GM19035 (cell line): Measurements from ENCODE around the gene CD247.

Experiments used
- ATAC-seq: cut with Tn5 transposase; IDR thresholded peaks from one replicate; pipeline ENCODE4 v1.9.1; 2021; ENCODE audit not compliant: unreplicated experiment

The CD247 gene

DNA sequence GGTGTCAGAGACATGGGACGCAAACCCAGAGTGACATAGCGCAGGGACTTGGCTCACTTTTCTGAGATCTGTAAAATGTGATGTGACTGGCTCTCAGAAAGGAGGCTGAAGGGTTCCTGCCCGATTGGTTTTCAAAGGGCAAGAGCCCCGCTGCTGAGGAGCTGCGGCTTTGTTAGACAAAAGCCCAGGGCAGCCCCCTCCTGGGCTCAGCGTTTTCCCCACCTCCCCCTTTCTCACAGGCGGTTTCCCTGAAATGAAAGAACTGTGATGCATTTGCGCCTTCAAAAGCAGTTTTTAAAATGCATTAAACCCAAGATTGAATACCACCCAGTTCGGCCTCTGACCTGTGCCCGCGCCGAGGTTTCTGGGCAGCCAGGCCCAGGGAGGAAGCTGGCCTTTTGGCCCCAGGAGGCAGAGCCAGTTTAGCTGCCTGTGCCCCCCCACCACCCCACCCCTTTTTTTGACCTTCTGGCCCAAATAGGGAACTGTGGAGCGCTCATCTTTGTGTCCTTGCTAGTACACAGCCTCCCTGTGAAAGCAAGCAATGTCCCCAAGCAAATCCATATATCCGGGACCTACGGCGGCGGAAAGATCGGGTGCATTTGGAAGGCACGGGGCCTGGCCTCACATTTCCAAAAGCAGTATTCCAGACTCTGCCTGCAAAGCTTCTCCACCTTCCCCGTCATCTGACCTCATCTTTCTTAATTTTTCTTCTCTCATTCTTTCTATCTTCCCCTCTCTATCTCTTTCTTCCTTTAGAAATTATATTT is 28.6 kb downstream of the CD247 start:
- ATAC-seq = no peak

DNA sequence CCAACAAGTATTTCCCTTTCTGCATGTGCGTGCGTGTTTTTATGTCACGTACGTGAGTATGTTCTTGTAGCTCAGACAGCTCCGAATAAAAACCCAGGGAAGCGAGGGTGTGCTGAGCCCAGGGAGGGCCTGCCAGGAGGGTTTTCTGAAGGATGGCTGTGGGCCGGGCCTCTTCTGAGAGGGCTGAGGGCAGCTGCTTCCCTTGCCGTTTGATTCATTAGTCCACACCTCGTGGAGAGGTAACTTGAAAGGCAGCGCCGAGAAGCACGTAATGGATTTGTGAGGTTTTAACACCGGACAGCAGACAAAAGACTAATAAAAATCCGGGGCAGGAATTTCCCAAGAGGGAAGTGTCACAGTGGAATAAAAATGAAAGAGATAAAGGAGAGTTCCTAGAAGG is 29.5 kb downstream of the CD247 start:
- ATAC-seq = no peak

DNA sequence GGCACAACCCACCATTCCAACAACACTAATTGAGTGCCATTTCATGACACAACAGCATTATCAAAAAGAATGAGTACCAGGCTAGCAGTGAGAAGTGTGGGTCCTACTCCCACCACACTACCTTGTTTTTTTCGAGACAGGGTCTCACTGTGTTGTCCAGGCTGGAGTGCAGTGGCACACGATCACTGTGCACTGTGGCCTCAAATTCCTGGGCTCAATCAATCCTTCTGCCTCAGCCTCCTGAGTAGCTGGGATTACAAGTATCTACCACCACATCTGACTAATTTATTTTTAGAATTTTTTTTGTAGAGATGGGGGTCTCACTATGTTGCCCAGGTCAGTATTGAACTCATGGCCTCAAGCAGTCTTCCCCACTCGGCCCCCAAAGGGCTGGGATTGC is 30.7 kb downstream of the CD247 start:
- no peak for ATAC-seq

DNA sequence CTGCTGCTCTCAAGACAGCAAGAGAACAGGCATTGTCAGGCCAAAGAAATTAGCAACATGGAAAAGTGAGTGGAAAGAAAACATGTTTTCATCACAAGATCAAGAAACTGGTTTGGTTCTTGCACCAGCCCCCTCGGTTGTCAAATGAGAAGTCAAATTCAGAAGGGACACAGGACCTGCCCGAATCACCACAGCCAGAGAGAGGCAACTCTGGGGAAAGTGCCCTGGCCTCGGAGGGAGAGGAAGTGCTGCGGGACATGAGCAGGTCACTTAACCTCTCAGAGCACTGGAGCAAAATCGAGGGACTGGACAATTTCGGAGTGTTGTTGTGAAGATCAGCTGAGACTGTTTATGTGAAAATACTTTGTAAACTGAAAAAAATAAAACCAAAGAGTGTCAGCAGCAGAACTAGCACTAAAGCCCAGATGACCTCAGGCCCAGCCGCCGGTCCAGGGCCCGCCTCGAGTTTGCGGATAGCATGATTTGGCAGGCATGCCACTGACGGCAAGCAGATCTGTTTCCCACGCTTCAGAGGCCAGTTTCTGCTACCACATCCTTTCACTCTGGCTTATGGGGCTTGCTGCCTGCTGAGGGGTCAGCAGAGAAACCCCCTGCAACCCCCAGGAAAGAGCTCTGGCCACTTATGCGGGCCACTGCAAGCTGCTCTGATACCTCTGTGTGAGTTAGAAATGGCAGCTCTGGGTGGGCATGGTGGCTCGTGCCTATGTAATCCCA is 32.1 kb downstream of the CD247 start:
- ATAC-seq = no peak

DNA sequence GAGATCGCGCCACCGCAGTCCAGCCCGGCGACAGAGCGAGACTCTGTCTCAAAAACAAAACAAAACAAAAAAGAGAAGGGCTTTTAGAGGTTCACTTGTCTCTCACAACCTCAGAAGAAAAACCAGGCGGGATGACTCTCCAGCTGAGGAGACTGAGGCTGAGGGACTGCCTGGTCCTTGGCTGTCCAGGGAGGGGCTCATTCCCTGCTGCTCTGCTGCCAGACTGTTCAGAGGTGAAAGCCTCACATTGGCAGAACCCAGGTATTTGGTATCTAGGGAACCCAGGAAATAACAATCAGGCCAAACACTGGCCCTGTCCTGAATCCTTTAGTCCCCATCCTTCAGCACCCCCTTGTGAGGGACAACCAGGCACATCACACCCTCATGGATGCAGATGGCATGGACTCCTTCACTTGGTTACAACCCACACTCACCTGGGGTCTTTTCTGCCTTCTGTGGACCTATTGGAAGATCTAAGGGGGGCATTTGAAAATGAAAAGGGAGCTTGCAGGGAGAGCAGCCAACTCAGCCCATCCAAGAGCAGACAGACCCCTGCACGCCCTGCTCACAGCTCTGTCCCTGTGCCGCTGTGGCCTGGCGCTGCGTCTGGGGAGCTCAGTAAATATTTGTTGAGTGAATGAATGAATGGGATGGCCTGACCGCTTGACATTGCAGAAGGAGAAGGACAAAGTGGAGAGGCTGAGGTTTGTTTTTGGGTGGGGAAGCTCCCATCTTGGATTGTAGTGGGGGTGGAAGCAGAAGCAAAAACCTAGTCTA is 33.4 kb downstream of the CD247 start:
- no peak for ATAC-seq

DNA sequence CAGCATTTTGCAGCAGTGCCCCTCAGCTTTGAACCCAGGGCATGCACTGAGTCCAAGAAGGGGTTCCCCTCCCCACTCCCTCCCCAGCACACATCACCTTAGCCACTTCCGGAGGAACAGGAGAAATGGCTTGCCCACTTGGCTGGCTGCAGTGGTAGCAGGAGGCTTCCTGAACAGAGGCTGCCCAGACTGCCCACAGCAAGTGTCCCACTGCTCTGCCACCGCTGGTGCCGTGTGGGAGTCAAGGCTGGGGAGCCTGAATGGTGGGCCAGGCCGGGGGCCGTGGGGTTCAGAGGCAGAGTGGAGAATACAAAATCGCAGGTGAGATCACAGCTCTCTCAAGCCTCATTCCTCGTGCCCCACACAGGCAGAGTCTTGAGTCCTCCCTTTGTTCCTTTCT is 34.5 kb downstream of the CD247 start:
- ATAC-seq = no peak

DNA sequence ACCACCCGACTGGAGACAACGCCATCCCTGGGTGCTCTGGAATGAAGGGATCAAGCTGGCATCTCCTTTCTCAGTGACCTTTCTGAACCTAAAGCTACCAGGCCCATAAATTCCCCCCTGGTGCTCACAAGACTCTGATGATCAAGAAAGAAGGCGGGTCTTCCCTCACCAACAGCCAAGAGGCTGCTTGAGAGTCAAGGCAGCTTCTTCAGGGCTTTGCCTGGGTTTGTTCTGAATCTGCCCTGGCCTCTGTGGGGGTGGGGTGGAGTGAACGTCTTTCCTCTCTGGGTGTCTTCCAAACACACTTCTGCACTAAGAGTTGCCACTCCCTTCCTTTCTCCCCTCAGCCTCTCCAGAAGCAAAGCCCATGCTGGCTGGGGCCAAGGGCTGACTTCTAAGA is 36.1 kb downstream of the CD247 start:
- ATAC-seq = no peak

DNA sequence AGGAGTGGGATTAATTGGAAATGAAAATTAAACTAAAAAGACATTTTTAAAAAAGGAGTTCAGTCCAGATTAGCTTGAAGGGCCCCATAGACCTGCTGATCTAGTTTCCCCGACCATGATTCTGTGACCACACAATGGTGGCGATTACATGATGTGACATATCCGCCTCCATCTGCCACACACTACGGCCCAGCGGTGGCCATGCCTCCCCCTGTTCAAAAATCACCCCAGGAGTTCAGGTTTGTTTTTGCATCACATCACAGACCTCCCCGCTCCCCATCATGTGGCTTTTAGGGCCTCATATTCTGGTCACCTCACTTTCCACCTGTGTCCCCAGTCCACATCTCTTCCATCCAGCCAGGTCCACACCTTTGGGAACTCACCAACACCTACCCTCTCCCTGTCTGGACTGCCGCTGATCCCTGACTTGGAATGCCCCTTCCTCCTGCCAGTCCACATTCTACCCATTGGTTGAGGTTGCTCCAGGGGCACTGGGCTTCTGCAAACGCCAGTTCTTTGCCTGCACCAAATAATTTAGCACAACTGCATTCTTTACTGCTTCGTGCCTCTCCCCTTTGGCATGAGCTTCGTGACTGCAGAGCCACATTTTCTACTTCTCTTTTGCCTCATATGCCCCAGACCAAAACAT is 38.9 kb downstream of the CD247 start:
- ATAC-seq = no peak

DNA sequence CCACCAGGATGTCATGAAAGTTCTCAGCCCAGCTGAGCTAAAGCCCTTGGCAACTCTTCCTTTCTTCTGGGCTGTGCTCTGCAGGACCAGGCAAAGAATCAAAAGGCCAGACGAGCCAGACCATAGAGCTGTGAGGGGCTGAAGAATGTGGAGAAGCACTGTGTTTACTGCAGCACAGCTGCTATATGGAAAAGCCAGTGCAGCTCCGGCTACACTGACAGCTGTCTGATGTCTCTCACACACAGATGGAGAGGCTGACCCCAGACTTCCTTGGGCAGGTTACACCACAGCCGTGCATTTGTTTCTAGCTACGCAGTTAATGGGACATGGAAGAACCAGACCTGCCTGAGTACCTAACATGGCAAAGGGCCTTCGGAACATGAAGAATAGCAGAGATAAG is 40.3 kb downstream of the CD247 start:
- ATAC-seq = no peak

DNA sequence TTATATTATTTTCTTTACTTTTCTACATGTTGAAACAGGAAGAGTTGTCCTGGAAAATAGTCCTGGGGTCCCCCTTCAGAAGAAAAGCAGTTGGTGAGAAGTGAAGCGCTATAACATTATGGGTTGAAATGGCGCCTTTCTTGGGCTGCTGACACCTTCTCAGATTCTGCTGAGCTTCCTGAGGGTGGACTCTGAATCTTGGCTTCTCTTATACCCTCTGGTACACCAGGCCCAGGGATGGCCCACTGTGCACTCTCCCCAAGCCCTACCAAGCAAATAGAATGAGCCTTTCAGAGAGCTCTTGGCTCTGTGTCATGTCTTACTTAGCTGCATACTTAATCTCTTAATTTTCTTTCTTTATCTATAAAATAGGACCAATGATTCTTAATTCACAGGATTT is 42.3 kb downstream of the CD247 start:
- ATAC-seq = no peak

DNA sequence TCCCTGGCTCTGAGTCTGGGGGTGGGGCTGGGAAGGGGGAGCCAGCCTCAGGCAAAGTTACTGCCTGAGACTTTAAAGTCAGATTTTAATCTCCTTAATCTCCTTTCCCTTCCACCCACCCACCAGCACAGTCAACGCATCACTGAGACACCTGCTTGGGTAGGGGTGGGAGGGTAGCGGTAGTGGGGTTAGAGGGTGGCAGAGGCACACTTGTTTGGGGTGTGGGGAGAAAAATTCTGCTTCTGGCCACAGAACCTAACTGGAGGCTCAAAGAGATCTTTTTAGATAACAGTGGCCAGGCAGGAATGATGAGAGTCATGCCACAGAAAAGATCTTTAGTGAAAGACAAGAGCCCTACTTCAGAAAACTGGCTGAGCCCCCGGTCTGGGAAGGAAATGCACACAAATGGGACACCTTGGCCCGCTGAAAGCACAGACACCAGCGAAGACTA is 44.1 kb downstream of the CD247 start:
- no peak for ATAC-seq

DNA sequence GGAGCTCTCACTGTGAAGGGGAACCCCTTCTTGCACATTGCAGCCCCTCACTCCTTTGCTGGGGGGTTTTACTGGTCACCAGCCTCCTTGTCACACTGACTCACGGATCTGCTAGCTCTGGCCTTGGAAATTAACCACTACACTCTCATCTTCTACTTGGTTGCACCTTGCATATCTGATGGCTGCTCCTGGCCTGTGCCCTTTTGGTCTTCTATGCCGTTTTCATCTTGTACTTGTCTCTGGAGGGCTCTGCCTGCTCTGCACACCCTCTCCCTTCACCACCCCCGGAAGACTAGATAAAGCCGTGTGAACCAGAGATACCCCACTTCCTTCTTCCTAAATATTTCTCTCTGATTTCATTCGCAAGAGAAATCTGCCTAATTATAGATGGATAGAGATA is 44.6 kb downstream of the CD247 start:
- ATAC-seq = no peak

DNA sequence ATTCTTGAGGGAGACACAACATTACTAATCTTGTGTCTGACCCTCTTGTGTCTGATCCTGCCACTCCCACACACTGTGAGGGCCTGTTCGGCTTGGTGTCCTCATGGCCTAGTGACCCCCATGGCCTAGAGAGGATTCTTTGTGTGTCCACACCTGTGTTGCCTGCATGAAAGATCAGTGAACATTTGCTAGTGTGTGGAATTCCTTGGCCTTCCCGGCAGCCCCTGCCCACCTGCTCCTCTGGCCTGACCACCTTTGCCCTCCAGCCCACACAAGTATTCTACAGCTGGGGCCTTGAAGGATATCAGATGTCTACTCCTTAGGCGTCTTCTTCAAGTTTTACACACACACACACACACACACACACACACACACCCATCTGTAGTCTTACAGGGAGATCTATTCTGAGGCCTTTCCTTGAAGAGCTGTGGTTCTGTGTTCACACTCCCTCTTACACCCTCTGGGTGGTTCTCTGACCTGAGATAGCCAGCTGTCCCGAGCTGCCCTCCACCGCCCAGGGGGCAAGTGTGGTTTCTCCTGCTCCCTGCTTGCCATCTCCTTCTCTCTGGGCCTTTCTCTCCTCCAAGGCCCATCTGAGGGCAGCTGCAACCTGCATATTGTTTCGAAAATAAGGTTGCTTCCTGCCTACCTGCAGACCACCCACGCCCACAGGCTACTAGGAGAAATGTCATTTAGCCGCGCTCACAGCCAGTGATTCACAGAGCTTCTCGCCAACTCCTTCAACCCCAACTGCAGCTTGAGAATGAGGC is 45.4 kb downstream of the CD247 start:
- no peak for ATAC-seq

DNA sequence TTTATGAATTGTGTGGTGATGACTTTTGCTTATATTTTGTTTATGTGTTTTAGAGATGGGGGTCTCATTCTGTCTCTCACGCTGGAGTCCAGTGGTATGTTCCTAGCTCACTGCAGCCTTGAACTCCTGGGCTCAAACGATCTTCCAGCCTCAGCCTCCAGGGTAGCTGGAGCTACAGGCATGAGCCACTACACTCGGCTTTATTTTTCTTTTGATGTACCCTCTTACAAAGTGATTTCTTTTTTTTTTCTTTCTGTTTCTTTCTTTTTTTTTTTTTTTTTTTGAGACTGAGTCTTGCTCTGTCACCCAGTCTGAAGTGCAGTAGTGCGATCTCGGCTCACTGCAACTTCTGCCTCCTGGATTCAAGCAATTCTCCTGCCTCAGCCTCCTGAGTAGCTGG is 46.8 kb downstream of the CD247 start:
- no peak for ATAC-seq

DNA sequence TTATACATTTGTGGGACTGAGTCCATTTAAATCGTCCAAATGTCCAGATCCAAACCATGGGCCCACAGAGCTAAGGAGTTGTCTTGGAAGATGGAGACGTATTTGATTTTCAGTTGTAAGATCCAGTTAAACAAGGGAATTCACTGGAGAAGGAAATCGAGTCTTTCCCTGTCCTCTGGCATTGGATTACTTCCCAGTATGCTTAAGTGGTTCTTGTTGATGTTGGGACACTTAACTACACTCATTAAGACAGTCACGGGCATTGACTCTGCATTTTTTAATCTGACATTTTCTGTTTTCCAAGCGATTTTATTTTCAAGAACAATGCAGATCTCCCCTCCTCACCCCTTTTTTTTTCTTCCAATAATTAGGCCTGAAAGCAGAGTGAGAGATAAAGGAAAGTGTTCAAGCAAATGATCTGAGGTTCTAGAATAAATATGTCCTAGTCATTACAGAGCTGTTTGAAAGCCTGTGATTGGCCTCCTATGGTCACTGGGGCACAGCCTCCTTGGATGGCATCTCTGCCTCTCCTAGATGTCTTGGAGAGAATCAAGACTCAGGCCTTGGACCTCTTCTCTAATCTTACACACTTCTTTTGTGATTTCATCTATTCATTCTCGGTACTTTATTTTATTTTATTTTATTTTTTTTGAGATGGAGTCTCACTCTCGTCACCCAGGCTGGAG is 48.9 kb downstream of the CD247 start:
- ATAC-seq = no peak

DNA sequence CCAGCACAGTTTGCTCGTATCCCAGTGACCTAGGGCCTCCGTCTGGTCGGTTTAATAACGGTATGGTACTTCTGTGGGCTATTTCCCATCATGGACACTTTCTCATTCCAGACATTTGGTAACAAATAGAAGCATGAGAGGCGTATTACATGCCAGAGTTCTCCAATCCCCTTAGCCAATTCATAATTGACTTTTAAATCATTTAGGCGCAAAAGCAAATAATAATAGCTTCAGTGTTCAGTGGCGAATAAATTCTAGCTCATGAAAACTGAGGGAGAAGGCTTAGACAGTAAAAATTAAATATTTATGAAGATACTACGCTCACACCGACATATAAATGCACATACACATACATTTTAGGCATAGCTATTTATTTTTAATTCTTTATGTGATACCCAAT is 50.6 kb downstream of the CD247 start:
- ATAC-seq = no peak

DNA sequence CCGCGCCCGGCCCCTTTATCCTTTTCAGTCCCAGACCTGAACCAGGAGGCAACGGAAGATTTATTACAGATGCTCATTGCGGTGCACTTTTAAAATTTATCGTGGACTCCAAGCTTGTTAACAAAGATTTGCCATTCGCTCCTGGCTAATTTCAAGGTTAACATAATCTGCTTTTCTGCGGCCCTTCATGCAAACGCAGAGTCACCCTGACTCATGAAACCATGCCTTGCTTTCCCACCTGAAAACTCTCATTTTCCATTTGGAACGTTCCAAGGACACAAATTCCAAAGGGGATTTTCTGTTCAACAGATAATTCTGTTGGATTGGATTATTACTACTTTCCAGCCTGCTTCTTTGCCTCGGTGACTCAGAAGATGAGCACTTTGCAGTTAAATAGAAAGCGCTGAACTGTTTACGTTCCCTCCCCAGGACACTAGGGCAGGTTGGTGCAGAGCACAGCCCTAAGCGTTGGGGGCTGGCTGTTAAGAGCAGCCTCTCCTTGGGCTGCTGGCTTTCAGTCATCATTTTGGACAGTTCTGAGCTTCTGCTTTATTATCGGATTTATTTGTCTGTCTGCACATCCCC is 51.1 kb downstream of the CD247 start:
- no peak for ATAC-seq

DNA sequence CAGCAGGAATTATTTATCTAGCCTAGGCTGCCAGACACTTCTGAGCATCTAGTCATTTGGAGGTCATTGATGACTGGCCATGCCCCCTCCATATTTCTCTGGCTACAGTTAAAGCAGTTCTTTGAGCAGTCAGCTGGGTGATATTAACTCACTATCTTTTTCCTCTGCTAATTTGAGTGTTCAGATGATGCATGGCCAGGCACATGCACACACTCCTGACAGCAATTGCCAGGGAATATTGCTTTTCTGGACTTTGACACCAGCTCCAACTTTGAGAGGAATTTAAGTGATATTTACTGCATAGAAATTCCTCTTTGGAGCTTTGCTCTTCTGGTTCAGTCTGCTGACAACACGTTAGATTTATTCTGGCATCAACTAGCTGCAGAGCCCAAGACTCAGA is 52.6 kb downstream of the CD247 start:
- ATAC-seq = no peak

DNA sequence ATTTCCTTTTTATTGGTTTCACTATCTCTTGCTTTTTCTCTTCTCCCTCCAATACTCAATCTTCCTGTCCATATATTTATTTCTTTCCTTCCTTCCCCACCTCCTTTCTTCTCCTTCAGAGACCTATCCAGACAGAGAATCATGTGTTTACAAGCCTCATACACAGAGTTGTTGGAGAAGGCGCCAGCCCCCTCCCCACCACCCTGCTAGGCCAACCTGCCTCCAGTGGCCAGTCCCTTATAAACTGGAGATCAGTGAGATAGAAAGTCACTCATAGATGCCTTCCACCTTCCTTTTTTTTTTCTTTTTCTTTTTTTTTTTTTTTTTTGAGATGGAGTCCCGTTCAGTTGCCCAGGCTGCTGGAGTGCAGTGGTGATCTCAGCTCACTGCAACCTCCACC is 53.3 kb downstream of the CD247 start:
- ATAC-seq = no peak
